HG03575 (cell line): ENCODE data around the gene NARF.
"Not testable (repeated sequence)": the region's sequence is repeated elsewhere in the genome, so short reads cannot be mapped to it uniquely, and the experiment has no call there.

ENCODE experiments used
- ATAC-seq: cut with Tn5 transposase; IDR thresholded peaks from one replicate; pipeline ENCODE4 v1.9.1; 2021; ENCODE audit not compliant: unreplicated experiment, insufficient number of reproducible peaks, low FRiP score; ENCODE audit errors: extremely low read depth

The NARF gene

GRCh38 chr17:82458179-82458884 lies at the start of gene NARF:
NARF (plus strand) TSS chr17:82458741; CDS start chr17:82458804, 63 bp downstream.
- ATAC-seq, result peak; percentile 53

- no peak for ATAC-seq
These were observed 49.6 kb upstream of the NARF start for GRCh38 chr17:82408938-82409318.

GRCh38 chr17:82410014-82410716 lies 48.4 kb upstream of the NARF start:
- ATAC-seq, result no peak

GRCh38 chr17:82411396-82412053 lies 47.0 kb upstream of the NARF start:
- no peak for ATAC-seq

GRCh38 chr17:82412081-82412480 lies 46.5 kb upstream of the NARF start:
- ATAC-seq, result not testable (repeated sequence)

- ATAC-seq, result no peak
These were observed 45.7 kb upstream of the NARF start for GRCh38 chr17:82412535-82413520.

- ATAC-seq, result no peak
These were observed 43.8 kb upstream of the NARF start for GRCh38 chr17:82414548-82415281.

GRCh38 chr17:82415336-82415735 lies 43.2 kb upstream of the NARF start:
- ATAC-seq, result no peak

- ATAC-seq, result no peak
These were observed 42.8 kb upstream of the NARF start for GRCh38 chr17:82415786-82416185.

GRCh38 chr17:82416264-82416663 lies 42.3 kb upstream of the NARF start:
- no peak for ATAC-seq

- no peak for ATAC-seq
These were observed 41.8 kb upstream of the NARF start for GRCh38 chr17:82416771-82417170.

GRCh38 chr17:82418001-82418986 lies 40.2 kb upstream of the NARF start, which contains the start of the genes HEXD and OGFOD3:
HEXD (plus strand) TSS chr17:82418347; CDS start chr17:82419800, 1,453 bp downstream.
OGFOD3 (minus strand) TSS chr17:82418586; CDS start chr17:82418485, 101 bp downstream.
- ATAC-seq, result no peak

GRCh38 chr17:82419540-82419939 lies 39.0 kb upstream of the NARF start:
- ATAC-seq, result no peak

GRCh38 chr17:82424001-82424862 lies 34.3 kb upstream of the NARF start:
- ATAC-seq, result no peak

- no peak for ATAC-seq
These were observed 33.7 kb upstream of the NARF start for GRCh38 chr17:82424863-82425159.

- ATAC-seq, result no peak
These were observed 30.0 kb upstream of the NARF start for GRCh38 chr17:82428546-82428945.
